Astrocyte (in vitro differentiated cells and primary cell): ENCODE results near the gene CD82. TPM values are rescaled to one million over a fixed set of nuclear protein-coding genes. Genes with fewer than 3 reads are reported as not detected.
A peak's percentile ranks its signal among the peaks of the same experiment; 100 is the strongest.

Experiments
- DNase-seq: peaks from one replicate; pipeline ENCODE4 v3.0.0-alpha.2; 2010; ENCODE audit warnings: low read depth
- FAIRE-seq: peaks from 2 replicates; lab custom pipeline; 2011; peaks lifted over from hg19 to GRCh38; lab: Jason Lieb, UNC
- H2AFZ ChIP-seq: 2 replicates; pipeline ENCODE4 v1.6.0; 2012; ENCODE audit warnings: low read depth, low read length, inconsistent platforms
- H3K27ac ChIP-seq: 2 replicates; pipeline ENCODE4 v1.5.1; 2011; ENCODE audit warnings: low read depth, low read length, inconsistent platforms
- H3K27me3 ChIP-seq: 2 replicates; pipeline ENCODE4 v1.6.0; 2011; ENCODE audit warnings: low read length, inconsistent platforms; ENCODE audit not compliant: insufficient read depth
- H3K36me3 ChIP-seq: 2 replicates; pipeline ENCODE4 v1.5.1; 2011; ENCODE audit warnings: low read length, inconsistent platforms; ENCODE audit not compliant: insufficient read depth
- H3K4me1 ChIP-seq: 2 replicates; pipeline ENCODE4 v1.5.1; 2011; ENCODE audit warnings: low read length, inconsistent platforms; ENCODE audit not compliant: insufficient read depth
- H3K4me2 ChIP-seq: 2 replicates; pipeline ENCODE4 v1.6.0; 2012; ENCODE audit warnings: low read length, inconsistent platforms
- H3K4me3 ChIP-seq: 2 replicates; pipeline ENCODE4 v1.5.1; 2011; ENCODE audit warnings: low read depth, mild to moderate bottlenecking, low read length, inconsistent platforms; ENCODE audit not compliant: insufficient read depth
- H3K79me2 ChIP-seq: 2 replicates; pipeline ENCODE4 v1.6.0; 2012; ENCODE audit warnings: mild to moderate bottlenecking, low read length, inconsistent platforms; ENCODE audit not compliant: insufficient read depth
- H3K9ac ChIP-seq: 2 replicates; pipeline ENCODE4 v1.6.0; 2012; ENCODE audit warnings: mild to moderate bottlenecking, low read length, inconsistent platforms
- H3K9me3 ChIP-seq: 2 replicates; pipeline ENCODE4 v1.5.1; 2012; ENCODE audit warnings: low read depth, mild to moderate bottlenecking, low read length, inconsistent platforms; ENCODE audit not compliant: insufficient read depth
- H4K20me1 ChIP-seq: 2 replicates; pipeline ENCODE4 v1.6.0; 2012; ENCODE audit warnings: low read length, inconsistent platforms; ENCODE audit not compliant: insufficient read depth
- H3K27ac Mint-ChIP-seq: one replicate; pipeline ENCODE4 v1.8.0; 2021; ENCODE audit warnings: mild to moderate bottlenecking, mixed read lengths; ENCODE audit not compliant: unreplicated experiment
- H3K27me3 Mint-ChIP-seq: one replicate; pipeline ENCODE4 v1.8.0; 2021; ENCODE audit warnings: low read depth, mixed read lengths; ENCODE audit not compliant: unreplicated experiment
- H3K36me3 Mint-ChIP-seq: one replicate; pipeline ENCODE4 v1.8.0; 2021; ENCODE audit warnings: low read depth, mixed read lengths; ENCODE audit not compliant: unreplicated experiment
- H3K4me1 Mint-ChIP-seq: one replicate; pipeline ENCODE4 v1.8.0; 2021; ENCODE audit warnings: low read depth, mixed read lengths; ENCODE audit not compliant: unreplicated experiment
- H3K4me3 Mint-ChIP-seq: one replicate; pipeline ENCODE4 v1.8.0; 2021; ENCODE audit warnings: mild to moderate bottlenecking, moderate library complexity, mixed read lengths; ENCODE audit not compliant: unreplicated experiment
- H3K9me3 Mint-ChIP-seq: one replicate; pipeline ENCODE4 v1.8.0; 2021; ENCODE audit warnings: mild to moderate bottlenecking, mixed read lengths; ENCODE audit not compliant: unreplicated experiment
- EZH2 ChIP-seq: IDR thresholded peaks from 2 replicates; pipeline ENCODE4 v1.6.1; 2012; ENCODE audit warnings: mild to moderate bottlenecking, low read length, inconsistent platforms; ENCODE audit not compliant: insufficient read depth
- total RNA-seq: library from RNA; stranded (reverse); gene quantifications from 2 replicates; pipeline ENCODE4 v1.2.1, GENCODE V29; 2021
- TF ChIP-seq, protein P1 (sequence below): IDR thresholded peaks from 2 replicates; pipeline ENCODE4 v1.5.1; 2011; ENCODE audit warnings: low read depth, mild to moderate bottlenecking, inconsistent platforms, low read length, moderate library complexity; ENCODE audit not compliant: insufficient read depth

CD82 gene
- total RNA-seq, 1 donor from 2014 or later, result 74.5 TPM

DNA sequence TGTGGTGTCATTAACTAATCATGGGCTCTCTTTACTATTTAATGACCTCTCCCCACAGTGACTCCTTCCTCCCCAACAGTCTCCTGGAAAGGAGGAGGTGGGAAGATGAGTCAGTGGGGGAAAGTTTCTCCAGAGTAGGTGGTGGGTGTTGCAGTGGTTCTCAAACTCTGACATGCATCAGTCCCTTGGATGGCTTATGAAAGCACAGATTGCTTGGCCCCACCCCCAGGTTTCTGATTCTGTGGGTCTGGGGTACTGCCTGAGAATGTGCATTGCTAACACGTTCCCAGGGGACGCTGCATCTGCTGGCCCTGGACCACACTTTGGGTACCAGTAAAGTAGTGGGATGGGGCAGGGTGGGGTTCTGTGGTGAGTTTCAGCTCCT lies 9.8 kb downstream of the CD82 start:
- Histone ChIP-seq H3K27me3 (peaks cover 3% of the 10 kb centered on the region), H3K9ac (peak overlapping the region; percentile 75), H3K9me3 (no peaks in the 10 kb centered on the region), H3K4me2 (peak overlapping the region; percentile 76), H3K79me2 (no peaks in the 10 kb centered on the region), H4K20me1 (peaks cover 3% of the 10 kb centered on the region), H3K27ac (peak overlapping the region; percentile 91), H2AFZ (no peak overlapping the region), H3K4me1 (peaks cover 35% of the 10 kb centered on the region), H3K4me3 (peak overlapping the region; percentile 14), H3K36me3 (no peaks in the 10 kb centered on the region)
- FAIRE-seq (no peak), DNase-seq (peak; percentile 72)
- Mint-ChIP-seq H3K4me3 (peak overlapping the region; percentile 48), H3K36me3 (peaks cover 6% of the 10 kb centered on the region), H3K9me3 (peaks cover 2% of the 10 kb centered on the region), H3K4me1 (peaks cover 46% of the 10 kb centered on the region), H3K27ac (peak overlapping the region; percentile 99), H3K27me3 (peaks cover 5% of the 10 kb centered on the region)
- TF ChIP-seq, protein P1, sequence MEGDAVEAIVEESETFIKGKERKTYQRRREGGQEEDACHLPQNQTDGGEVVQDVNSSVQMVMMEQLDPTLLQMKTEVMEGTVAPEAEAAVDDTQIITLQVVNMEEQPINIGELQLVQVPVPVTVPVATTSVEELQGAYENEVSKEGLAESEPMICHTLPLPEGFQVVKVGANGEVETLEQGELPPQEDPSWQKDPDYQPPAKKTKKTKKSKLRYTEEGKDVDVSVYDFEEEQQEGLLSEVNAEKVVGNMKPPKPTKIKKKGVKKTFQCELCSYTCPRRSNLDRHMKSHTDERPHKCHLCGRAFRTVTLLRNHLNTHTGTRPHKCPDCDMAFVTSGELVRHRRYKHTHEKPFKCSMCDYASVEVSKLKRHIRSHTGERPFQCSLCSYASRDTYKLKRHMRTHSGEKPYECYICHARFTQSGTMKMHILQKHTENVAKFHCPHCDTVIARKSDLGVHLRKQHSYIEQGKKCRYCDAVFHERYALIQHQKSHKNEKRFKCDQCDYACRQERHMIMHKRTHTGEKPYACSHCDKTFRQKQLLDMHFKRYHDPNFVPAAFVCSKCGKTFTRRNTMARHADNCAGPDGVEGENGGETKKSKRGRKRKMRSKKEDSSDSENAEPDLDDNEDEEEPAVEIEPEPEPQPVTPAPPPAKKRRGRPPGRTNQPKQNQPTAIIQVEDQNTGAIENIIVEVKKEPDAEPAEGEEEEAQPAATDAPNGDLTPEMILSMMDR, result no peak
- TF ChIP-seq EZH2, result no peak

DNA sequence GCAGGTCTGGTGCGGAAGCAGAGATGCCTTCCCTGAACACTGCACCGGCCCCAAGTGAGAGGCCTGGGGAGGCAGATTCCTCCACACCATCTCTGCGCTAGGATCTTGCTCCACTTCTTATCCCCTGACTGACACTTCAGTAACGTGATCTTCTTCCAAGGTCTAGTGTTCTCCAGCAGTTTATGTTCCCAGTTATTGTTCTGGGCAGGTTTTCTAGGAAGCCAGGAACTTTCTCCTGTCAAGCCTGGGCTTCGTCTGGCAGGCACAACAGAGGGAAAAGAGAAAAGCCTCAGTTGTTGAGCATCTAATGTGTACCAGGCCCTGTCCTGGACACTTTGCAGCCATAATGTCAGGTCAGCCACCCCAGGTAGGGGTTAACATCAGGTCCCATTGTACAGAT lies 10.5 kb downstream of the CD82 start:
- Mint-ChIP-seq H3K36me3 (peaks cover 6% of the 10 kb centered on the region), H3K9me3 (peaks cover 2% of the 10 kb centered on the region), H3K27ac (peak overlapping the region; percentile 99), H3K27me3 (peaks cover 6% of the 10 kb centered on the region), H3K4me1 (peaks cover 41% of the 10 kb centered on the region), H3K4me3 (no peak overlapping the region)
- TF ChIP-seq EZH2, result no peak
- TF ChIP-seq, protein P1, result no peak
- H3K4me2 ChIP-seq, result no peak overlapping the region
- peaks cover 29% of the 10 kb centered on the region for H3K4me1 ChIP-seq
- H3K9ac ChIP-seq, result peak overlapping the region; percentile 75
- no peak overlapping the region for H3K27ac ChIP-seq
- H2AFZ ChIP-seq, result no peak overlapping the region
- H3K27me3 ChIP-seq, result peaks cover 3% of the 10 kb centered on the region
- H3K79me2 ChIP-seq, result no peaks in the 10 kb centered on the region
- no peaks in the 10 kb centered on the region for H3K36me3 ChIP-seq
- no peak overlapping the region for H3K4me3 ChIP-seq
- DNase-seq (no peak), FAIRE-seq (no peak)
- H3K9me3 ChIP-seq, result no peaks in the 10 kb centered on the region
- peaks cover 3% of the 10 kb centered on the region for H4K20me1 ChIP-seq

DNA sequence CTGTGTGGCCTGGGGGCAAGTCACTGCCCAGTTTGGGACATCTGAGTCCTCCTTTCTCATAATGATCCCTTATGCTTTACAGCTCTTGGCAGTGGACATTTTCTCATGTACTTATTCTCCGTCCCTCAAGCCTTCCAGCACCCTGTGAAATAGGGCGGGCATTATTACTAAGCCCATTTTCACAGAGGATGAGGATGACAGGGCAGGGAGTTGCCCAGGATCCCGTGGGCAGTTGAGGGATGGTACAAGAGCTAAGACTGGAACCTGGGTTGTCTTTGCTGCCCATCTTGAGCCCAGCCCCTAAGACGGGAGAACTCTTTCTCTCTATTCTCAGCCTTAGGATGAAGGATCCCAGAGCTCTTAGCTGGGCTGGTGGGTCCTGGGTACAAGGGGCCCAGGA lies 11.2 kb downstream of the CD82 start:
- H3K27ac ChIP-seq, result no peak overlapping the region
- H4K20me1 ChIP-seq, result peaks cover 3% of the 10 kb centered on the region
- H3K27me3 Mint-ChIP-seq, result peaks cover 6% of the 10 kb centered on the region
- no peak for DNase-seq
- peaks cover 7% of the 10 kb centered on the region for H3K36me3 Mint-ChIP-seq
- H3K4me1 ChIP-seq, result peaks cover 28% of the 10 kb centered on the region
- H3K4me2 ChIP-seq, result no peak overlapping the region
- no peak overlapping the region for H2AFZ ChIP-seq
- no peaks in the 10 kb centered on the region for H3K79me2 ChIP-seq
- no peak overlapping the region for H3K9ac ChIP-seq
- H3K9me3 ChIP-seq, result no peaks in the 10 kb centered on the region
- H3K36me3 ChIP-seq, result no peaks in the 10 kb centered on the region
- no peak overlapping the region for H3K4me3 Mint-ChIP-seq
- H3K9me3 Mint-ChIP-seq, result peaks cover 2% of the 10 kb centered on the region
- FAIRE-seq, result no peak
- H3K4me1 Mint-ChIP-seq, result peaks cover 40% of the 10 kb centered on the region
- H3K27me3 ChIP-seq, result peaks cover 3% of the 10 kb centered on the region
- H3K27ac Mint-ChIP-seq, result no peak overlapping the region
- TF ChIP-seq EZH2, result no peak
- TF ChIP-seq, protein P1, result no peak
- H3K4me3 ChIP-seq, result no peak overlapping the region
